GM21423 (cell line): ENCODE results near the gene OR6K2.
"Not testable (repeated sequence)": the region's sequence is repeated elsewhere in the genome, so short reads cannot be mapped to it uniquely, and the experiment has no call there.

Experiments used
- ATAC-seq: cut with Tn5 transposase; IDR thresholded peaks from one replicate; pipeline ENCODE4 v1.9.1; 2021; ENCODE audit warnings: mild to moderate bottlenecking, moderate library complexity; ENCODE audit not compliant: unreplicated experiment

Gene OR6K2

GRCh38 chr1:158700552-158700951, at the start of gene OR6K2:
Gene OR6K2, minus strand, starts transcription at chr1:158700652. Its CDS starts 0 bp downstream, at chr1:158700652.
- ATAC-seq, result no peak

DNA sequence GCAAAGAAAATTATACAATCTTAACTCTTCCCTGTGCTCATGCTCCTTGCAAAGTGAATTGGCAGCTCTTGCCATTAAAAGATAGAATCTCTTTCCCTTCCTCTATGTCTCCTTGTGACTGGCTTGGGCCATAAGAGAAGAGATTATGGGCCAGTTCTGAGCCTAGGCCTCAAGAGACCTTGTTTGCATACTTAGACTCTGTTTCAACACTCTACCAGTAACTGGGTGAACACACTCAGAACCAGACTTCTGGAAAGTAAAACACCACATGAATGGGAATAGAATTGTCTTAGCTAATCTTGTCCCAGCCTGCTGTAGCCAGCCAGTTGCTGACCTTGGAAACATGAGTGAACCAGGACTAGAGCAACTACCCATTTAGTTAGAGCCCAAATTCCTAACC, 35.4 kb upstream of the OR6K2 start:
- no peak for ATAC-seq

DNA sequence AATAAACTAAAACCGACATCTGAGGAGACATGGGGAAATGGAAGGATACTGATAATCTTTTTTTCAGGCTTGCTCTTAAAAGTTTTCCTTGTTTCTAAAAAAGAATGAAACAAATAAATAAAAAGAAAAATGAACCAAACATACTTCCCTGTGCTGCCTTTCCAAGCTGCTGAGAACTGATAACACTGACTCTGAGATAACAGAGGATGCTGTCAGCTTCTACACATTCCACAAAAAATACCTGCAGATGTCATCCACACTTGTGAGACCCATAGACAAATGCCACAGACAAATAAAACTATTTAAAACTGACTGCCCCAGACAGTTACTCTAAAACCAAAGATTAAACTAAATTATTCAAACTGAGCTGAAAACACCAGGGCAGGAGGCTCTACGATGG, 32.1 kb upstream of the OR6K2 start:
- no peak for ATAC-seq

- no peak for ATAC-seq
Observed at GRCh38 chr1:158731707-158732106, 31.3 kb upstream of the OR6K2 start.

- ATAC-seq, result no peak
Observed at GRCh38 chr1:158730453-158730852, 30.0 kb upstream of the OR6K2 start.

DNA sequence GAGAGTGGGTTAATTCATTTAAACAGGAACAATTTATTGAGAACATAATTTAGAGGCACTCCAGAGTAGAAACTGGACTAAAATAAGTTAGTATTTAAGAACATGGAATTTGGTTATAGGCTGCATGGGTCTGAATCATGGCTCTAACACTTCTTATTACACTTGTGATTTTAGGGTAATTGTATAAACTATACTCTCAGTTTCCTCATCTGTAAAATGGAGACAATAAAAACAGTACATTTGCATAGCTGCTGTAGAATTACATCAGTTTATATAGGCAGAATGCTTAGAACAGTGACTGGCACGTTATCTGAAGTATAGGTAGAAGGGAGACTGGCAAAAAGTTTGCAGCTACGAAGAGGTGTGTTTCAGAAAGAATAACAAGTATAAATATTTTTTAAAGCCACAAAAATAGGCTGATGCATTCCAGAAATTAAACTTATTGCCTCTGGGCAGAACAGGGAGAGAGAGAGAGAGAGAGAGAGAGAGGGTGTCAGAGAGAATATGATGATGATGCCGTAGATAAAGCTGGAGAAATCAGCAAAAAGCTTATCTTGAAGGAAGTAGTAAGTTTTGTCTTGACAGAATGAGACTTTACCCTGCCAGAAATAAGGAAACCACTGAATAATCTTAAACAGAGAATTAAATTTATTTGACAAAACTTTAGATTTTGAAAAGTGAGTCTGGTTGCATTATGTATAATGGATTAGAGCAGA, 28.2 kb upstream of the OR6K2 start:
- ATAC-seq, result no peak

DNA sequence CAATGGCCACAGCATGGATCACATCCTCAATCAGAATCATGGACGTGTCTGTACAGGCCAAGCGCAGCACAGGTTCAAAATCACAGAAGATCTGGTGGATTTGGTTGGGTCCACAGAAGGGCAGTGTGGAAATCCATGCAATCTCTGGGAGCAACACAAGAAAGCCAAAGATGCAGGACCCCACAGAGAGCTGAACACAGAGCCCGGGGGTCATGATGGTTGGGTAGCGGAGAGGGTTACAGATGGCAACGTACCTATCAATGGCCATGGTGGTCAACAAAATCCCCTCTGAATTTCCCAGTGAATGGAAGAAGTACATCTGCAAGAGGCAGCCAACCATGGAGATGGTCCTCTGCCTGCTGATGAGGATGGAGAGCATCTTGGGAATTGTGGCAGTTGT, 24.0 kb upstream of the OR6K2 start:
- no peak for ATAC-seq

GRCh38 chr1:158720620-158721019, 20.2 kb upstream of the OR6K2 start, which contains the start of gene OR6K3:
Gene OR6K3, minus strand, starts transcription at chr1:158720720. Its CDS starts 2,605 bp downstream, at chr1:158718115.
- ATAC-seq, result no peak

GRCh38 chr1:158719664-158720063, 19.2 kb upstream of the OR6K2 start:
- ATAC-seq, result no peak

- ATAC-seq, result no peak
Observed at GRCh38 chr1:158717344-158717743, 16.9 kb upstream of the OR6K2 start.

GRCh38 chr1:158716335-158716734, 15.9 kb upstream of the OR6K2 start:
- peak; percentile 43 for ATAC-seq

DNA sequence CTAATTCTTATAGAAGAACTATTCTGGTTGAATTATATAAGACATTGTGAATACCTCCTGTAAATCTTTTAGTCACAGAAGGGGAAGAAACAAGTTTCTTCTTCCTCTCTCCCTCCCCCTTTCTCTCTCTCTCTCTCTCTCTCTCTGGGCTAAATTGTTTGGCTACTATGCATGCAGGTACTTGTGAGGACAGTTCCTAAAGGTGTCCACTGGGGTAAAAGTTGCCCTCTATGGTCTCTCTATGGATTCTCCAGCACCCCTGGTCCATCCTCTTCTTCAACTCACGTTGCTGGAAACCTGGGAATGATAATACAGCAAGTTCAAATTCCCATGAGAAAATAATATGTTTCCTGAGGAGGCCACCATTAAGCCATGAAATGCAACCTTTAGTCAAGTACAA, 14.3 kb upstream of the OR6K2 start:
- no peak for ATAC-seq

GRCh38 chr1:158711098-158711497, 10.6 kb upstream of the OR6K2 start:
- ATAC-seq, result no peak

DNA sequence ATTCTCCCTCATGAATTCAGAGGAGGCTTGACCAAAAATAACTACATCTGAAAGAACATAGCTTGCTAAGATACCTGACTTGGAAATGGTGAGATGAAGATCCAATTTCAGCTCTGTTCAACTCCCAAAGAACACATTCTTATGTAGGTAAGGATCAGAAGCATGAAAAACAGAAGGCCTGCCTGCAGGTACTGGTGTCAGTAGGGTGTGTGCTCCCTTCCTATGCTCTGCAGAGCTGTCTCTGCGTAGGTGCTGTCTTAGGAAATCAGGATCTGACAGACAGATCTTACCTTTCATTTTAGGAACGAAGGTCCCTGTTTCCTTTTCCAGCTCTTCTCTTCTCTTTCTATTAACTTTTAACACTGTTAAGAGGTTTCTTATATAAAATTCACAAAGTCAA, 5.6 kb upstream of the OR6K2 start:
- ATAC-seq, result no peak

- no peak for ATAC-seq
Observed at GRCh38 chr1:158694596-158694995, 5.9 kb downstream of the OR6K2 start.

DNA sequence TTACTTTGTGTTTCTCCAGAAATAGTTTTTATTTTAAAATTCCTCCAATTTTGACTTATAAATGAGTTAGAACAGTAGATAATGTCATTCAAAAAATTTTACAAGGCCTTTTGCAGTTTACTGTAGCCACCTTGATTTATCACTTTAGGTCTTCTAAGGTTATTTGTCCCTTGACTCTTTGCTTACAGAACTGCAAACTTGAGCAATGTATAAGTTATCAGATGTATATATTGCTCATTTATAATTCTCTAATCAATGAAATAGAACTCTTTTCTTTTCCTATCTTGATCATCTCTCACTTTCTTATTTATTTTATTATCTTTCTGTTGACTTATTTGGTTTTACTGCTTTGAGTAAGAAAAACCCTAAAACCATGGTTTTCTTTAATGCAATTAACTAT, 8.1 kb downstream of the OR6K2 start:
- ATAC-seq, result no peak

- ATAC-seq, result no peak
Observed at GRCh38 chr1:158691907-158692306, 8.5 kb downstream of the OR6K2 start.

DNA sequence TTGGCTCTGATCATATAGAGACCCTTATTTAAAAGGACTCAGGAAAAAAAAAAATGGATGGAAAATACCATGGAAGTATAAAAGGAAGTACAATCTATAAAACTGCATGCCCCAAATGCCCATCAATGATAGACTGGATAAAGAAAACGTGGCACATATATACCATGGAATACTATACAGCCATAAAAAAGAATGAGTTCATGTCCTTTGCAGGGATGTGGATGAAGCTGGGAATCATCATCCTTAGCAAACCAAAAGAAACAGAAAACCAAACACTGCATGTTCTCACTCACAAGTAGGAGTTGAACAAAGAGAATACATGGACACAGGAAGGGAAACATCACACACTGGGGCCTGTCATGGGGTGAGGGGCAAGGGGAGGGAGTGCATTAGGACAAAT, 9.3 kb downstream of the OR6K2 start:
- ATAC-seq, result not testable (repeated sequence)

- ATAC-seq, result no peak
Observed at GRCh38 chr1:158689875-158690274, 10.6 kb downstream of the OR6K2 start.

DNA sequence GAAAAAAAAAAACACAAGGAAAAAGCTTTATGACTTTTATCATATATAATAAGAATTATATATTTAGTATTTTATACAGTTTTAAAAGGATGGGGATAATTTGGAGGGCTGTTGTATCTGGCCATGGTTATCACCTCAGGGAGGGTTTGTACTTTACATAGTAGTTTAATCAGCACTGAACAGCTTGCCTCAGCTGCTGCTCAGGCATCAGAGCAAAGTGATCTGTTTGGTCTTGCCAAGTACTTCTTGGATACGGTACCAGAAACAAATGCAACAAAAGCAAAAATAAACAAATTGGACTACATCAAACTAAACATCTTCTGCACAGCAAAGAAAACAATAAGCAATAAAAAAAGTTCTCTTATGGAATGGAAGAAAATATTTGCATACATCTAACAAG, 11.3 kb downstream of the OR6K2 start:
- ATAC-seq, result no peak

DNA sequence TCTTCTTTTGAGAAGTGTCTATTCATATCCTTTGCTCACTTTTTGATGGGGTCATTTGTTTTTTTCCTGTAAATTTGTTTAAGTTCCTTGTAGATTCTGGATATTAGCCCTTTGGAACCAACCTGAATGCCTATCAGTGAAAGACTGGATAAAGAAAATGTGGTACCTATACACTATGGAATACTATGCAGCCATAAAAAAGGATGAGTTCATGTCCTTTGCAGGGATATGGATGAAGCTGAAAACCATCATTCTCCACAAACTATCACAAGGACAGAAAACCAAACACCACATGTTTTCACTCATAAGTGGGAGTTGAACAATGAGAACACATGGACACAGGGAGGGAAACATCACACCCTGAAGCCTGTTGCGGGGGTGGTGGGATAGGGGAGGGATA, 12.1 kb downstream of the OR6K2 start:
- ATAC-seq, result not testable (repeated sequence)

GRCh38 chr1:158687037-158687436, 13.4 kb downstream of the OR6K2 start:
- ATAC-seq, result no peak
